K562 (cell line): Measurements from ENCODE around the gene ATAD3B. TPM values are rescaled to one million over a fixed set of nuclear protein-coding genes. Genes with fewer than 3 reads are reported as not detected.
A peak's percentile ranks its signal among the peaks of the same experiment; 100 is the strongest.

ENCODE experiments used
- ARNT ChIP-seq, 2 experiments: fragments of 450-650 bp; IDR thresholded peaks; 2 replicates each; pipeline ENCODE4 v1.6.1; 2016; ENCODE audit warnings: mild to moderate bottlenecking in 1 of 2
- CBFB ChIP-seq: sonication (generic); formaldehyde crosslinking; IDR thresholded peaks from 2 replicates; pipeline ENCODE4 v1.4.0; 2020; ENCODE audit warnings: mild to moderate bottlenecking, missing genetic modification reagents
- CSDE1 ChIP-seq, 2 experiments: fragments of 450-650 bp; IDR thresholded peaks; 2 replicates each; pipeline ENCODE4 v1.6.1; 2016; ENCODE audit warnings: mild to moderate bottlenecking in 1 of 2
- EP300 ChIP-seq: IDR thresholded peaks from 2 replicates; pipeline ENCODE4 v1.6.1; 2012; ENCODE audit warnings: low read length, improper control_type of control experiment
- ETS1 ChIP-seq: conservative IDR thresholded peaks from 2 replicates; pipeline ENCODE4 v1.6.1; 2011; ENCODE audit warnings: low read depth, mild to moderate bottlenecking, low read length; ENCODE audit not compliant: control insufficient read depth
- IRF2 ChIP-seq: sonication (generic); formaldehyde crosslinking; IDR thresholded peaks from 2 replicates; pipeline ENCODE4 v1.8.1; 2022; ENCODE audit warnings: mild to moderate bottlenecking, missing genetic modification reagents
- NFIX ChIP-seq: fragments of 250-450 bp; sonication (Bioruptor Pico); IDR thresholded peaks from 2 replicates; pipeline ENCODE4 v1.4.0; 2020; ENCODE audit warnings: low read depth, mild to moderate bottlenecking, moderate library complexity
- PHTF2 ChIP-seq: fragments of 250-450 bp; sonication (Bioruptor Pico); IDR thresholded peaks from 2 replicates; pipeline ENCODE4 v1.5.0; 2021; ENCODE audit warnings: mild to moderate bottlenecking
- PYGO2 ChIP-seq: fragments of 450-650 bp; IDR thresholded peaks from 2 replicates; pipeline ENCODE4 v1.6.1; 2016; ENCODE audit warnings: mild to moderate bottlenecking, missing genetic modification characterization, moderate library complexity, missing compliant biosample characterization
- RERE ChIP-seq: sonication (generic); formaldehyde crosslinking; IDR thresholded peaks from 2 replicates; pipeline ENCODE4 v1.8.0; 2023; ENCODE audit warnings: missing genetic modification reagents, mild to moderate bottlenecking, borderline replicate concordance
- SIRT6 ChIP-seq: IDR thresholded peaks from one replicate; pipeline ENCODE4 v1.6.1; 2012; ENCODE audit warnings: low read depth, mild to moderate bottlenecking, control low read depth, inconsistent platforms, low read length, moderate library complexity
- SMAD2 ChIP-seq: fragments of 150-350 bp; IDR thresholded peaks from 2 replicates; pipeline ENCODE4 v1.6.1; 2014; ENCODE audit warnings: low read depth, mild to moderate bottlenecking, low read length
- TAL1 ChIP-seq: fragments of 450-650 bp; IDR thresholded peaks from 2 replicates; pipeline ENCODE4 v1.6.1; 2016; ENCODE audit warnings: mild to moderate bottlenecking
- THRB ChIP-seq: fragments of 450-650 bp; formaldehyde crosslinking; conservative IDR thresholded peaks from 2 replicates; pipeline ENCODE4 v1.4.0; 2022; ENCODE audit warnings: mild to moderate bottlenecking, missing genetic modification characterization
- ZBTB8A ChIP-seq: fragments of 450-650 bp; IDR thresholded peaks from 2 replicates; pipeline ENCODE4 v1.6.1; 2018; ENCODE audit warnings: mild to moderate bottlenecking, moderate library complexity; ENCODE audit not compliant: partially characterized antibody
- ZNF561 ChIP-seq: fragments of 450-650 bp; formaldehyde crosslinking; conservative IDR thresholded peaks from 2 replicates; pipeline ENCODE4 v1.4.0; 2020; ENCODE audit warnings: mild to moderate bottlenecking, moderate library complexity
- polyA plus RNA-seq, 8 experiments: library from polyadenylated mRNA; depleted of rRNA in 4 of 8; stranded (reverse) in 5 of 8; unstranded in 3 of 8; fragments of >200 nt; fragmentation: Nextera tagmentation in 2 of 8; fragmentation: Illumina TruSeq in 1 of 8; extraction: Ambion mirVana in 2 of 8; extraction: Trizol in 1 of 8; gene quantifications; 2 replicates each; pipeline versions ENCODE4 v1.2.1 to v1.2.3, GENCODE V29; 2011 to 2014; ENCODE audit warnings: inconsistent platforms in 1 of 8, missing spikeins in 1 of 8
- total RNA-seq, 7 experiments: library from RNA; depleted of rRNA in 6 of 7; stranded (reverse); fragments of >200 nt in 6 of 7; fragmentation: Illumina TruSeq in 2 of 7; extraction: Trizol in 2 of 7; gene quantifications; 2 replicates each; pipeline versions ENCODE4 v1.2.1 to v1.2.3, GENCODE V29; 2011 to 2021; ENCODE audit warnings: low replicate concordance in 1 of 7
- TF ChIP-seq, protein P1 (sequence below): sonication (generic); formaldehyde crosslinking; IDR thresholded peaks from 2 replicates; pipeline ENCODE4 v1.8.1; 2023; ENCODE audit warnings: mild to moderate bottlenecking, missing genetic modification reagents, moderate library complexity
- TF ChIP-seq, protein P2 (sequence below): fragments of 450-650 bp; formaldehyde crosslinking; IDR thresholded peaks from 2 replicates; pipeline ENCODE4 v1.4.0; 2020; ENCODE audit warnings: mild to moderate bottlenecking, moderate library complexity

ATAD3B gene
- total and polyA plus RNA-seq, 9 of the 15 experiments (the other 6 are each of a cell fraction or from before 2014, with no cell fraction given), result 0.07 to 113 (median 27.7) TPM

- TF ChIP-seq ZBTB8A, result no peak
- TF ChIP-seq NFIX, result no peak
- no peak for TF ChIP-seq TAL1
- no peak for TF ChIP-seq ZNF561 (CRISPR knock-in tag)
- TF ChIP-seq PHTF2, result no peak
- TF ChIP-seq ARNT (IDR thresholded peaks at IDR 0.05), result no peak
- TF ChIP-seq, protein P1, sequence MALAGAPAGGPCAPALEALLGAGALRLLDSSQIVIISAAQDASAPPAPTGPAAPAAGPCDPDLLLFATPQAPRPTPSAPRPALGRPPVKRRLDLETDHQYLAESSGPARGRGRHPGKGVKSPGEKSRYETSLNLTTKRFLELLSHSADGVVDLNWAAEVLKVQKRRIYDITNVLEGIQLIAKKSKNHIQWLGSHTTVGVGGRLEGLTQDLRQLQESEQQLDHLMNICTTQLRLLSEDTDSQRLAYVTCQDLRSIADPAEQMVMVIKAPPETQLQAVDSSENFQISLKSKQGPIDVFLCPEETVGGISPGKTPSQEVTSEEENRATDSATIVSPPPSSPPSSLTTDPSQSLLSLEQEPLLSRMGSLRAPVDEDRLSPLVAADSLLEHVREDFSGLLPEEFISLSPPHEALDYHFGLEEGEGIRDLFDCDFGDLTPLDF (CRISPR knock-in tag), result peak; percentile 90
- TF ChIP-seq SMAD2, result no peak
- no peak for TF ChIP-seq SIRT6
- TF ChIP-seq RERE (CRISPR knock-in tag), result no peak
- TF ChIP-seq EP300, result no peak
- TF ChIP-seq CBFB, result peak; percentile 96
- no peak for TF ChIP-seq THRB (CRISPR knock-in tag)
- TF ChIP-seq IRF2, result no peak
- TF ChIP-seq, protein P2, sequence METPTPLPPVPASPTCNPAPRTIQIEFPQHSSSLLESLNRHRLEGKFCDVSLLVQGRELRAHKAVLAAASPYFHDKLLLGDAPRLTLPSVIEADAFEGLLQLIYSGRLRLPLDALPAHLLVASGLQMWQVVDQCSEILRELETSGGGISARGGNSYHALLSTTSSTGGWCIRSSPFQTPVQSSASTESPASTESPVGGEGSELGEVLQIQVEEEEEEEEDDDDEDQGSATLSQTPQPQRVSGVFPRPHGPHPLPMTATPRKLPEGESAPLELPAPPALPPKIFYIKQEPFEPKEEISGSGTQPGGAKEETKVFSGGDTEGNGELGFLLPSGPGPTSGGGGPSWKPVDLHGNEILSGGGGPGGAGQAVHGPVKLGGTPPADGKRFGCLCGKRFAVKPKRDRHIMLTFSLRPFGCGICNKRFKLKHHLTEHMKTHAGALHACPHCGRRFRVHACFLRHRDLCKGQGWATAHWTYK (CRISPR knock-in tag), result peak; percentile 57; the same call in 1 of the 2 replicates
- no peak for TF ChIP-seq PYGO2 (tag)
- TF ChIP-seq CSDE1 (IDR thresholded peaks at IDR 0.05), result peak in 1 of 2 experiments; percentile 73; a peak in 2 of 4 replicates
- peak; percentile 71; the same call in 1 of the 2 replicates for TF ChIP-seq ETS1
These were observed 40.1 kb downstream of the ATAD3B start, which contains the start of gene ATAD3A (continued) for GRCh38 chr1:1511533-1512285.
